GM23338 (cell line): ENCODE results near the gene RIMS1. TPM values are rescaled to one million over a fixed set of nuclear protein-coding genes. Genes with fewer than 3 reads are reported as not detected.

Experiments
- ATAC-seq: fragments of 200-7000 bp; cut with Tn5 transposase; 3 replicates; pipeline ENCODE4 v1.9.1; 2020
- DNase-seq: peaks from one replicate; pipeline ENCODE4 v3.0.0-alpha.2; 2015; ENCODE audit warnings: low spot score
- H2AFZ ChIP-seq: fragments of 200-600 bp; sonication (generic); 2 replicates; pipeline ENCODE4 v1.8.0; 2016; ENCODE audit warnings: antibody characterized with exemption, mild to moderate bottlenecking, moderate library complexity
- H3F3A ChIP-seq: fragments of 200-600 bp; sonication (generic); replicated peaks from 2 replicates; pipeline ENCODE4 v1.8.0; 2017; ENCODE audit warnings: antibody characterized with exemption, mixed run types, low read depth
- H3K27ac ChIP-seq: fragments of 200-600 bp; sonication (generic); 2 replicates; pipeline ENCODE4 v1.6.1; 2016; ENCODE audit warnings: low read depth
- H3K27me3 ChIP-seq: fragments of 200-600 bp; sonication (generic); 2 replicates; pipeline ENCODE4 v1.8.0; 2016; ENCODE audit warnings: mild to moderate bottlenecking, mixed run types, moderate library complexity; ENCODE audit not compliant: insufficient read depth
- H3K36me3 ChIP-seq: fragments of 200-600 bp; sonication (generic); 2 replicates; pipeline ENCODE4 v1.8.0; 2016; ENCODE audit warnings: mild to moderate bottlenecking; ENCODE audit not compliant: insufficient read depth
- H3K4me1 ChIP-seq: fragments of 200-600 bp; sonication (generic); 2 replicates; pipeline ENCODE4 v1.8.0; 2016; ENCODE audit warnings: mild to moderate bottlenecking, moderate library complexity; ENCODE audit not compliant: insufficient read depth
- H3K4me2 ChIP-seq: fragments of 200-600 bp; sonication (generic); 2 replicates; pipeline ENCODE4 v1.7.1; 2017; ENCODE audit warnings: mixed run types
- H3K4me3 ChIP-seq: fragments of 200-600 bp; sonication (generic); 2 replicates; pipeline ENCODE4 v1.6.1; 2016; ENCODE audit warnings: mixed run types
- H3K79me2 ChIP-seq: fragments of 200-600 bp; sonication (generic); replicated peaks from 2 replicates; pipeline ENCODE4 v1.8.0; 2017; ENCODE audit warnings: mild to moderate bottlenecking; ENCODE audit not compliant: insufficient read depth
- H3K9me2 ChIP-seq: fragments of 200-600 bp; sonication (generic); 2 replicates; pipeline ENCODE4 v1.8.0; 2017; ENCODE audit not compliant: insufficient read depth
- H4K20me1 ChIP-seq: fragments of 200-600 bp; sonication (generic); replicated peaks from 2 replicates; pipeline ENCODE4 v1.8.0; 2017; ENCODE audit warnings: mild to moderate bottlenecking; ENCODE audit not compliant: insufficient read depth
- H3K27ac Mint-ChIP-seq: 2 replicates; pipeline ENCODE4 v1.8.0; 2020; ENCODE audit warnings: inconsistent platforms, mild to moderate bottlenecking, moderate library complexity, mixed read lengths
- H3K27me3 Mint-ChIP-seq: 3 replicates; pipeline ENCODE4 v1.8.0; 2022; ENCODE audit warnings: low read depth, mild to moderate bottlenecking, moderate library complexity, mixed read lengths, inconsistent platforms; ENCODE audit not compliant: insufficient read depth, poor library complexity
- H3K36me3 Mint-ChIP-seq: 3 replicates; pipeline ENCODE4 v1.8.0; 2021; ENCODE audit warnings: low read depth, mild to moderate bottlenecking, inconsistent platforms, moderate library complexity, mixed read lengths
- H3K4me1 Mint-ChIP-seq: 3 replicates; pipeline ENCODE4 v1.8.0; 2020; ENCODE audit warnings: mild to moderate bottlenecking, inconsistent platforms, mixed read lengths
- H3K4me3 Mint-ChIP-seq: 3 replicates; pipeline ENCODE4 v1.8.0; 2021; ENCODE audit warnings: moderate library complexity, mild to moderate bottlenecking, inconsistent platforms, mixed read lengths
- H3K9me3 Mint-ChIP-seq: 3 replicates; pipeline ENCODE4 v1.8.0; 2020; ENCODE audit warnings: moderate library complexity, mild to moderate bottlenecking, inconsistent platforms, mixed read lengths
- CREB1 ChIP-seq: fragments of 250-450 bp; sonication (Bioruptor Pico); IDR thresholded peaks from 2 replicates; pipeline ENCODE4 v1.5.0; 2020; ENCODE audit warnings: low read depth, mild to moderate bottlenecking, moderate library complexity
- CTCF ChIP-seq, 2 experiments: fragments of 200-600 bp in 1 of 2; sonication (generic) in 1 of 2; conservative IDR thresholded peaks; 2 replicates each; pipeline versions ENCODE4 v1.5.1 to v1.6.1; 2016 to 2017; ENCODE audit warnings: antibody characterized with exemption in 2 of 2, low read depth in 2 of 2, mild to moderate bottlenecking in 2 of 2, moderate library complexity in 1 of 2
- ETS1 ChIP-seq: IDR thresholded peaks from 2 replicates; pipeline ENCODE4 v1.6.1; 2016; ENCODE audit warnings: antibody characterized with exemption
- EZH2 ChIP-seq: fragments of 200-600 bp; sonication (generic); IDR thresholded peaks from one replicate; pipeline ENCODE4 v1.8.0; 2017; ENCODE audit warnings: antibody characterized with exemption, mild to moderate bottlenecking, low read depth; ENCODE audit not compliant: unreplicated experiment
- EZH2phosphoT487 ChIP-seq: fragments of 200-600 bp; sonication (generic); IDR thresholded peaks from one replicate; pipeline ENCODE4 v1.8.1; 2018; ENCODE audit warnings: antibody characterized with exemption; ENCODE audit not compliant: unreplicated experiment
- JUNB ChIP-seq: IDR thresholded peaks from one replicate; pipeline ENCODE4 v1.6.1; 2016; ENCODE audit warnings: antibody characterized with exemption; ENCODE audit not compliant: unreplicated experiment
- NANOG ChIP-seq: IDR thresholded peaks from 2 replicates; pipeline ENCODE4 v1.6.1; 2016; ENCODE audit warnings: antibody characterized with exemption, borderline replicate concordance
- POLR2AphosphoS5 ChIP-seq: IDR thresholded peaks from 2 replicates; pipeline ENCODE4 v1.6.1; 2016; ENCODE audit warnings: antibody characterized with exemption, low read depth
- REST ChIP-seq: IDR thresholded peaks from one replicate; pipeline ENCODE4 v1.6.1; 2018; ENCODE audit warnings: antibody characterized with exemption; ENCODE audit not compliant: unreplicated experiment
- ZNF462 ChIP-seq: fragments of 250-450 bp; sonication (Bioruptor Pico); IDR thresholded peaks from 2 replicates; pipeline ENCODE4 v1.5.0; 2020; ENCODE audit warnings: mild to moderate bottlenecking, moderate library complexity
- polyA plus RNA-seq: library from polyadenylated mRNA; unstranded; fragments of >200 nt; fragmentation: Nextera tagmentation; extraction: Ambion mirVana; gene quantifications from 2 replicates; pipeline ENCODE4 v1.2.1, GENCODE V29; 2016
- total RNA-seq: library from RNA; depleted of rRNA; stranded (reverse); fragments of >200 nt; shearing (Covaris generic); gene quantifications from 2 replicates; pipeline ENCODE4 v1.2.3, GENCODE V29; 2014

Gene RIMS1
- total and polyA plus RNA-seq, 2 experiments from 2014 or later: 0.89 to 4.0 TPM

- no peaks in the 10 kb centered on the region for H3K27me3 Mint-ChIP-seq
- no peaks in the 10 kb centered on the region for H3F3A ChIP-seq
- no peaks in the 10 kb centered on the region for H3K9me2 ChIP-seq
- H3K36me3 ChIP-seq: no peaks in the 10 kb centered on the region
- no peaks in the 10 kb centered on the region for H3K36me3 Mint-ChIP-seq
- H3K4me3 ChIP-seq: no peak overlapping the region
- H4K20me1 ChIP-seq: no peaks in the 10 kb centered on the region
- H3K9me3 Mint-ChIP-seq: no peaks in the 10 kb centered on the region
- peaks cover 4% of the 10 kb centered on the region; the same call in 2 of the 3 replicates for H3K4me1 Mint-ChIP-seq
- no peak overlapping the region for H2AFZ ChIP-seq
- TF ChIP-seq REST: no peak
- no peak for TF ChIP-seq ZNF462 (CRISPR knock-in tag)
- no peak for TF ChIP-seq CREB1 (CRISPR knock-in tag)
- TF ChIP-seq JUNB: no peak
- no peak for TF ChIP-seq EZH2
- no peak for TF ChIP-seq NANOG
- TF ChIP-seq EZH2phosphoT487: no peak
- TF ChIP-seq ETS1: no peak
- TF ChIP-seq CTCF (conservative IDR thresholded peaks at IDR 0.05; ENCODE audit: low read depth in 2 of 2): no peak
- no peak for TF ChIP-seq POLR2AphosphoS5
- no peaks in the 10 kb centered on the region for H3K27me3 ChIP-seq
- no peak overlapping the region for H3K27ac Mint-ChIP-seq
- no peaks in the 10 kb centered on the region for H3K4me1 ChIP-seq
- no peaks in the 10 kb centered on the region for H3K79me2 ChIP-seq
- H3K4me2 ChIP-seq: no peak overlapping the region
- ATAC-seq: no peak
- H3K27ac ChIP-seq: no peak overlapping the region
- no peak overlapping the region for H3K4me3 Mint-ChIP-seq
- no peak for DNase-seq
Measured at GRCh38 chr6:72322771-72323170, 436.4 kb downstream of the RIMS1 start.
